GM19438 (cell line): ENCODE results near the gene AP3S2.

ENCODE experiments used
- ATAC-seq: cut with Tn5 transposase; IDR thresholded peaks from one replicate; pipeline ENCODE4 v1.9.1; 2021; ENCODE audit warnings: low read depth; ENCODE audit not compliant: unreplicated experiment

AP3S2 gene

DNA sequence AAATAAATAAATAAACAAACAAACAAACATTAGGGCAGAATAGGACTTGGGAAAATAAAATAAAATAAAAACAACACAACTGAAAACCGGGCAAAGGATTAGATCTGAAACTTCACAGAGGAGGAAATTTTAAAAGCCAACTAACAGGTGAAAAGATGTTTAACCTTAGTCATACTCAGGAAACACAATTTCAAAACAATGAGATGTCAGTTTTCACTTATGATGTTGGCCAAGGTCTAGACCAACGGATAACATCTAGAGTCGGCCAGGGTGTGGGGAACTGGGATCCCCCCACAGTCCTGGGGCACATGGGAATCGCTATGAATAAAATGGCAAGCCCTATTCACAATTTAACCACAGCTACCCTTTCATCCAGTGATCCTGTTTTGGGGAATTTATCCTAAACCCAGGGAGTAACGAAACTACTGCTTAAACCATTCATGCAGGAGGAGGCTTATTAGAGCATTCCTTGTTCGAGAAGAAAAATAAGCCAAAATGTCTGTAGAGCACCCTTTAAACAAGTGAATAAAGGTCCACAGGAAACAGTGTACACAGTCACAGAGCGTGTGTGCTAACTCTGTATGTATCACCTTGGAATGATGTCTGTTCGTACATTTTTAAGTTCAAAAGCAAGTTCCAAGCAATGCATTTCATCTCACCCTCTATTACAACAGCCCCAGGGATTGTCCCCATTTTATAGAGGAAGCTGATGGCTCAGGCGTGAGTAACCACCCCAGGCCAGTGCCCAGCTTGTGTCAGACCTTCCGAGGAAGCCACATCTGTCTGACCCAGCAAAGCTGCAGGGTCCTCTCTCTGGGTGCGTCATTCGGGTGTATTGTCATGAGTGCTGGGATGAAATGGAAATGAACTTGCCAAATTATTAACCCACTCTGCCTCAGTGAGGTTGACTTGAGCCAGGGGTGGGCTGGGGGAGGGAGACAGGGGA, 72.9 kb downstream of the AP3S2 start:
- ATAC-seq: no peak

DNA sequence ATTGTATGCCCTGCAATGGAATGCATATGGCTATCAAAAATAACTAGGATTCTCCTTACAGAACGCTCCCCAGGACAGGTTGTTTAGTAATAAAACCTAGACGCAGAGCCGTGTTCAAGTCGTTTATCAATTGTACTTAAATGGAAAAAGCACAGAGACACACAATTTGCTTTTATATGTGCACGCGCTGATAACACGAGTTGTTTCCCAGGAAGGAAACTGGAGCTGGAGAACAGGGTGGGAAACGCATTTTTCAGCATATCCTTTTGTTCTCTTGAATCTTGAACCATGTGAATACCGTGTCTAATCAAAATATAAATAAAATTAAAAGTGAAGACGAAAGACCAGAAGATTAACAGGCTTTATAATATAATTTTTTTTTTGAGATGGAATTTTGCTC, 75.5 kb downstream of the AP3S2 start:
- no peak for ATAC-seq

DNA sequence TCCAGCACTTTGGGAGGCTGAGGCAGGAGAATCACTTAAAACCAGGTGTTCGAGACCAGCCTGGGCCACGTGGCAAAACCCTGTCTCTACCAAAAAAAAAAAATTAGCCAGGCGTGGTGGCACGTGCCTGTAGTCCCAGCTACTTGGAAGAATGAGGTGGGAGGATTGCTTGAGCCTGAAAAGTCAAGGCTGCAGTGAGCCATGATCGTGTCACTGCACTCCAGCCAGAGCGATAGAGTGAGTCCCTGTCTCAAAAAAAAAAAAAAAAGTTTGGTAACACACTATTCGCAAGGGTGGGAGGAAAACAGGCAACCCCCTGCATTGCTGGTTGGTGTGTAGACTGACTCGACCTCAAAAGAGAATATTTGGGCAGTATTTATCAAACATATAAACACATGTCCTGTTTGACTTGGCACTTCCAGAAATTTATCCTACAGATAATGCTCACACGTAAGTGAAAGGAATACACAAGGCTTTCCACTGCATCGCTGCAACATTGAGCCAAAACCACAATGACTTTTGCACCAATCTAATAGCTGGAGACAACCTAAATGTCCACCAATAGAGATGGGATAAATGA, 76.0 kb downstream of the AP3S2 start:
- ATAC-seq: no peak

DNA sequence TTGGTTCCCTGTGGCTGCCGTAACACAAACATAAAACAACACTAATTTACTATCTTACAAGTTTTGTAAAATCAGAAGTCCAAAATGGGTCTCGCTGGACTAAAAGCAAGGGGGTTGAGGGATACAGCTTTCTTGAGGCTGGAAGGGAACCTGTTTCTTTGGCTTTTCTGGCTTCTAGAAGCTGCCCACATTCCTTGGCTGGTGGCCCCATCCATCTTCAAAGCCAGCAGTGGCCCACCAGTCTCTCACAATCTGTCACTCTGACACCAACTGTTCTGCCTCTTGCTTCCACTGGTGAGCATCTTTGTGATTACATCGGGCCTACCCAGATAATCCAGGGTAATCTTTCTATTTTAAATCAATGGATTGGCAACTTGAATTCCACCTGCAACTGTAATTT, 78.0 kb downstream of the AP3S2 start:
- ATAC-seq: no peak

DNA sequence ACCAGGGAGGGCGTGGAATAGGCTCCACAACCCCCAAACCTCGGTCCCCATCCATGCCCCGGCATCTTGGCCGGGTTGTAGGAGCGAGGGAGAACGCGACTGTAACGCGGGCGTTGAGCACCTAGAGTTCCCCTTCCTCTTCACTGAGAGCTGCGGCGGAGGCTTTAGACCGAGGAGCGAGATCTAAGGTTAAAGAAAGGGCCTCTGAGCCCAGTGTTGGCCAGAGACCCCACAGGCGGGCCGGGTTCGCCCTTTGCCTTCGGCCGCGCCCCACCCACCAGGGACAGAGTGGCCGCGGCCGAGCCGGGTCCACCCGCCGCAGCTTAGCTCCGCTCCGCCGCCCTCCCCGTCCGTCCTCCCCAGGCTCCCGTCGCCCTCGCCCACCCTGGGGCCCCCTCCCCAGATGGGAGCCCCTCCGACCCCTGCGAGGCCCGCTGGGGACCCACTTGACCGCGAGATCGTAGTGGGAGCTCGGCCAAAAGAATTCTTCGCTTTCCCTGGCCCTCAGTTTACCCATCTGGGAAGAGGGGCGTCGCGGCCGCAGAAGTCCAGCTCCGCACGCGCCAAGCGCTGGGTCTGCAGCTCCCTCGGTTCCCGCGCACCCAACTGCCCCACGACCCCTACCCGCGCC, 79.6 kb downstream of the AP3S2 start:
- no peak for ATAC-seq

DNA sequence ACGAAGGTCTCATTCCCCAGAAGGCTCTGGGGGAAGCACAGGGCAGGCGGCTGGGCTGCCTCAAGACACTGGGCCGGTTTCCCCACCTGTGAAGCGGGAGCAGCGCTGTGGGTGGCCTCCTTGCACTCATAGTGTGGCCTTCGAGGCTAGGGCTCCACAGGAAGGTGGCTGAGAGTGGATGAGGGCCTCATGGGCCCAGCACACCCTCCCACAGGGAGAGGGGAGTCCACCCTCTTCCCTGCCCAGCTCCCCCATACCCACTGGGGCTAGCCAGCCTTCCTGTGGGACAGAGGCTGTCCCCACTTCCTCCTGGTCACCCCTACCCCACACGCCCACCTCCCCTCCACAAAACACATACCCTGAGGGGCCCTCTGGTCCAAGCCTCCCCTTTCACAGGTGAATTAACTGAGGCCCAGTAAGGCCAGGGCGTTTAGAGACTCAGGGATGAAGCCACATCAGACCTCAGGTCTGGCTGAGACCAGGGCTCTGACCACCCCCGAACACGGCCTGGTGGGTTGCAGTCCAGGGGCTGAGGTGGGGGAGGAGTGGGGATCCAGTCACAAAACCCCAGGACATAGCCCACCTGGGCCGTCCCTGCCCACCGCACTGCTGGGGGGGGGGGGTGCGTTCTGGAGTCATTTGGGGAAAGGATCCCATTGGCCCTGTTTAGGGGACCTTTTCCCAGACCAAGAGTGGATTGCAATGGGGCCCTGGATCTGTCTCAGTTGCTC, 80.2 kb downstream of the AP3S2 start:
- ATAC-seq: no peak

DNA sequence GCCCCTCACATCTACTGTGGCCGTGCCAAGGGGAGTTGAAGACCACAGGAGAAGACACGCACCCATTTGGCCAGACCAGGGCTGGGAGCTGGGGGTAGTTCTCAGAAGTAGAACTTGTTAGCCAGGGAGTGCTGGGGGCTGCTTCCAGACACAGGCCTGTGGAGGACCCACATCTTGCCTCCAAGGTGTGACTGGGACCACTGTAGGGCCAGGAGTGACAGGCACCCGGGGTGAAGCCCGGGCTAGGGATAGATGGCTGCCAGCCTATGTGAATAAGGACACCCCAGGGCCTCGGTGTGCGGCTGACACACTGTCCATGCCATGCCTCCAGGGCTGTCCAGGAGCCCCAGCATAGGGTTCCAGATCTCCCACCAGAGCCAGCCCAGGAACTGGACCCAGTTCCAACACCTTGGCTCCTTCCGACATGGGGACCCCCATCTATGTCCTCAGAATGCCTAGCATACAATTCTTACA, 80.9 kb downstream of the AP3S2 start:
- no peak for ATAC-seq

DNA sequence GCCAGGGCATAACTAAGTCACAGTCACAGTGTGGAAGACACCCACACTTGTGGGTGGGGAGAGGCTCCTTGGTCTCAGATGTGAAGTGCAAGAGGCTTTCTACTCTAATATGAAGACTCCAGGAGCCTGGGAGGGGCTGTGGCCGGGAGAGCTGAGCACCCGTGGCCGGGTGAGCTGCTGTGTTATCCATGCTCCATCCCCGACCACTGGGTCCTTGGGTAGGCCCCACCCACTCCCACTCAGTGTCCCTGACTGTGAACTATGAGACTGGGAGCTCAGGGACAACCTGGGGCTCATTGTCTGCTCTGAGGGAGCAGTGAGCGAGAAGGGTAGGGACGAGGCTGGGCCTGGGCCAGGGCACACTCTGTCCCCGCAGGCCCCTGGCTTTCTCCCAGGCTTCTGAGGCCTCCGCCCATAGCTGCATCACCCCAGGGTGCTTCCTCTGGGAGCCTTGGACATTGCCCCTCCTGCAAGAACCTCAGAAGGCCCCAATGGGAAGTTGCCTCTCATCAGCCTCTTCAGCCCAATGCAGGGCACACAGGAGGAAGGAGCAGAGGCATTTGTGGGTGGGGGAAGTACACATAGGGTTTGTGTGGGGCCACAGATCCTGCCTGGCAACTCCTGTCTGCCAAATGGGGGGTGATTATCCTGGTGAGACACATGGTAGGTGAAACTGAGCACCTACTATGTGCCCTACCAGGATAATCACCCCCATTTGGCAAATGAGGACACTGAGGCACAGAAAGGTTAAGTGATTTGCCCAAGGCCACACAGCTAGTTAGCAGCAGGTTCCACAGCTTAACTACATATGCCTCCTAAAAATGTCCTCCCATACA, 81.6 kb downstream of the AP3S2 start:
- no peak for ATAC-seq

DNA sequence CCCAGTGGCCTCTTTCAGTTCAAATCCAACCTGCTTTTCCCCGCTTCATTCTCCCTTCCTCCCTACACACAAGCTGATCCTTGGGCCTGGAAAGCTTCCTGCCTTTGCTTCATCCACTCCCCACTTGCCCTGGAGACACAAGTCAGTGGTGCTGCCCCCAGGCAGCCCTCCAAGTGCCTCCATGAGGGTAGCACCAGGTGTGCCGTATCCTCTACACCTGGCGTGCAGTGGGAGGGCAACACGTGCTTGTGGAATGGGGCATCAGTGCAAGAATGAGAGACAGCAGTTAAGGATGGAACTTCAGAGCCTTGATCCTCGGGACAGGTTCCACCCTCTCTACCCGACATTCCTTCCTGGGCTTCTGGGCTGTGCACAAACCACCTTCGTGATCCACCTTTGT, 83.0 kb downstream of the AP3S2 start:
- ATAC-seq: no peak

DNA sequence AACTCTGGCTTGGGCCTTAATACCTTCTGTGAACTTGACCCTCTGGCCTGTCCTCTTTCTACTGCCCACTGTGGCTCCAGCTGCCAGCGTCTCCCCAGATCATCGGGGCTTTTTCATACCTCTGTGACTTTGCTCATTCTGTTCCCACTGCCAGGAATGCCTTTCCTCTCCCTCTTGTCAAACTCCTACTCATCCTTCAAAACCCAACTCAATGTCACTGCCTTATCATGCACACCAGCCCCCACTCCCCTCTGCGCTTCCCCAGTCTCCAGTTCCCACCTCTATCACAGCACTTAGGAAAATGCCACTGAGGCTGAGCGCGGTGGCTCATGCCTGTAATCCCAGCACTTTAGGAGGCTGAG, 84.0 kb downstream of the AP3S2 start:
- no peak for ATAC-seq

DNA sequence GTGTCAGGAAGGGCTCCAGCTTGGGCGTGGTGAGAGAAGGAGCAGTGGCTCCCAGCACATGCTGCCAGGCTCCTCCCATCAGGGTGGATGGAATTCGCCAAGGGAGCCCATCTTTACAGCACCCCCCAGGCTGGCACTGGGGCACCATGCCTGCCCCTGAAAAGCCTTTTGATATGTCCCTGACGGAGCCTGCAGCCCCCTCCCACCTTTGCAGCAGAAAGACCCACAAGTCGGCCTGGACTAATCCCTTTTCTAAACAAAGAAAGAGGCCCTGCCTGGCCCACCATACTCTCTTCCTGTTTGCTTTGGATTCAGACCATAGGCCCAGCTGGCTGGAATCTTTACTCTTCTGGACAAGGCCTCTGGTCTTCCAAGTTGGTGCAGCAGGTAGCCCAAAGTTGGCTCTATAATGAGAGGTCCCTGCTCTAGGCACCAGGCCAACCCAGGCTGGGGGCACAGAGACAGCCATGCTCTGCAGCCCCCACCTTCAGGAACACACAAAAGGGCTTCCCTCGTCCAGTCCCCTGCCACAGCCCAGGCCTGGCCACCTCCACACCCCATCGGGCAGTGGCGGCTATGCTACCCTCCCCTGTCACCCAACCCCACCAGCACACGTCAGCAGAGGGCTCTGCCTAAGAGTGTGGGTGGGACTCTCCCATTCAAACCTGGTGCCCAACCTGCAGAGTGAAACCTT, 84.6 kb downstream of the AP3S2 start:
- no peak for ATAC-seq

DNA sequence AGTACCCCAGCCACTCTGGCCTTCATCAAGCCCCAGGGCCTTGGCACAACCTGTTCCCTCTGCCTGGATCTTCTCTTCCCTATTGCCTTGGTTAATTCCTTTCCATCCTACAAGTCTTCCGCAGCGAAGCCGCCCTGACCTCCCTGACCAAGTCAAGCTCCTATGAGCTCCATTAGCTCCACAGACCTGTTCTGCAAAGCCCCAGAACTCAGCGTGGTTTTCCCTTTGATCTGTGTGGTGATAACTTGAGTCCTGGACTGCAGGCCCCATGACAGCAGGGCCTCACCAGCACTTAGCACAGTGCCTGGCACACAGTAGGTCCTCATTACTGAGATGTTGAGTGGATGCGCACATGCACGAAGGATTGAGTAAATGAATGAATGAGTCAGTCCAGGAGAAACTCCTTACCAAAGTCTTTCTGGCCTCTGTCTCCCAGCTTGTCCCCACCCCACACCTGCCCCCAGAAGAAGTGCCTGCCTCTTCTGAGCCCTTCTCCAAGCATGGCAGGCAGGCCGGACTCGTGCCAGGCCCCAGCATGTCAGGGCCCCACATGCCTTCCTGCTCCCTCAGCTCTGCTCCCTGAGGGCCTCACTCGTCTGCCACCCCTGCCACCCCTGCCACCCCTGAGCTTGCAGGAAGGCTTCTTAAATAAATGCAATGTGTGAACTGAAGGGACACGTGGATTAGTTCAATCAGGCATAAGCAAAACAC, 85.5 kb downstream of the AP3S2 start:
- no peak for ATAC-seq

DNA sequence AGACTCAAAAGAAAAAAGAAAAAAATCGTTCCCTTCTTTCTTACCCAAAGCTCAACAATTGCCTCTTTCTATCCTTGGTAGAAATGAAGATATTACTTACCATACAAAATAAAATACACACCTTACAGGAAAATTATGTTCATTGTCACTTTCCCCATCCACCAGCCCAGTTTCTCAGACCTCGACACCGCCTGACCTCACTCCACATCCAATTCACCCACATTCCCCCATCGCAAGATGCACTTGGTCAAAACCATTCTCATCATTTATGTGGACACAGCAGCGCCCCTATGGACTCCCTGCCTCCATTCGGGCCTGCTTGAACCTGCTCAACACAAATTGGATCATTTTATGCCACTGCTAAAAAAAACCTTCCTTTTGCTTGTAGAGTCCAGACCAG, 86.1 kb downstream of the AP3S2 start:
- ATAC-seq: no peak

DNA sequence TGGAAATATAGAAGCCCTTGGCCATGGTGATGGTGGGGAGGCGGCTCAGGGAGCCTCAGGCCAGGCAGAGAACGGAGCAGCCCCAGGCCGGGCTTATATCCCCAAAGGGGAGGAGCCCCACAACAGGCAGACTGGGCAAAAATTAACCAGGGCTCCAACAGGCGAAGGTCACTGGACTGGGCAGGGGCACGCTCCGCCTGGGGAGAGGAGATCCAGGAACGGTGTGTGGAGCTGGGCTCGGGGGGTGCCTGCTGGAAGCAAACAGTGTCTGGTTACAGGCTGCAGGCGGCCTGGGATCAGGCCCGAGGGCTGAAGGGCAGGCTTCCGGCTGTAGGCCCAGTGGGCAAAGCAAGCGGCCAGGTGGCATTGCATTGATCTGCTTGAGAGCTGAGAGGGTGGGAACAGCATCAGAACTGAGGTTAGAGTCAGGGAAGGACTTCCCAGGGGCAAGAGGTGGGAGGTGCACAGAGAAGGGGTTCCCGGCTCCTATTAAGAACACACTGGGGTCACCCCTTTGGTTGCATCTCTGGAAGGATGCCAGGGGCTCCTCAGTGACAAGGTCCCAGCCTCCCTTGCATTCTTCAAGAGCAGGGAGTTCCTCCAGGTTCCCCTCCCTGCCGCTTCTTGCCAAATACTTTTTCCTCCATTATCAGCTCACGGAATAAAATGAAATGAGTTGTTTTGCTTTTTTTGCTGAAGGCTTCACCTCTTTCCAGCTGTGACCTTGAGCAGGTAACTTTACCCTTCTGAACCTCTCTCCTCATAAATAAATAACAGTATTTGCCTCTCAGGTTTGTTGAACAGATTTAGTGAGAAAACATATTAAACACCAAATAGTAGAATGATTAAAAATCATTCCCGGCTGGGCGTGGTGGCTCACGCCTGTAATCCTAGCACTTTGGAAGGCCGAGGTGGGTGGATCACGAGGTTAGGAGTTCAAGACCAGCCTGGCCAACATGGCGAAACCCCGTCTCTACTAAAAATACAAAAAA, 86.9 kb downstream of the AP3S2 start:
- ATAC-seq: no peak

DNA sequence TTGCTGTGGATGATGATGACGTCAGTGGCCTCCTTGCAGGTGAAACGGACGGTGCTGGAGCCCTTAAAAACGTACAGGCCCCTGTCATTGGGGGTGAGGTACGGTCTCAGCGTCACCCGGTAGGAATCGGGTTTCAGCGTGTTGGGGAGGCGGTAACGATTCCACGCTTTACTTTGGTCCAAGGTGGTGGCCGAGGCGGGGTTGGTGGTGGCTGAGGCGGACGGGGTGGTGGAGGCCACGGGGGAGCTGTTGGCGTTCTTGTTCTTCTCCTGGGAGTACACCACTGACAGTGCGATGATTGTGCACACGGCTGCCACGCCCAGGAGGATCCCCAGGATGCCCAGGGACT, 87.6 kb downstream of the AP3S2 start:
- no peak for ATAC-seq

DNA sequence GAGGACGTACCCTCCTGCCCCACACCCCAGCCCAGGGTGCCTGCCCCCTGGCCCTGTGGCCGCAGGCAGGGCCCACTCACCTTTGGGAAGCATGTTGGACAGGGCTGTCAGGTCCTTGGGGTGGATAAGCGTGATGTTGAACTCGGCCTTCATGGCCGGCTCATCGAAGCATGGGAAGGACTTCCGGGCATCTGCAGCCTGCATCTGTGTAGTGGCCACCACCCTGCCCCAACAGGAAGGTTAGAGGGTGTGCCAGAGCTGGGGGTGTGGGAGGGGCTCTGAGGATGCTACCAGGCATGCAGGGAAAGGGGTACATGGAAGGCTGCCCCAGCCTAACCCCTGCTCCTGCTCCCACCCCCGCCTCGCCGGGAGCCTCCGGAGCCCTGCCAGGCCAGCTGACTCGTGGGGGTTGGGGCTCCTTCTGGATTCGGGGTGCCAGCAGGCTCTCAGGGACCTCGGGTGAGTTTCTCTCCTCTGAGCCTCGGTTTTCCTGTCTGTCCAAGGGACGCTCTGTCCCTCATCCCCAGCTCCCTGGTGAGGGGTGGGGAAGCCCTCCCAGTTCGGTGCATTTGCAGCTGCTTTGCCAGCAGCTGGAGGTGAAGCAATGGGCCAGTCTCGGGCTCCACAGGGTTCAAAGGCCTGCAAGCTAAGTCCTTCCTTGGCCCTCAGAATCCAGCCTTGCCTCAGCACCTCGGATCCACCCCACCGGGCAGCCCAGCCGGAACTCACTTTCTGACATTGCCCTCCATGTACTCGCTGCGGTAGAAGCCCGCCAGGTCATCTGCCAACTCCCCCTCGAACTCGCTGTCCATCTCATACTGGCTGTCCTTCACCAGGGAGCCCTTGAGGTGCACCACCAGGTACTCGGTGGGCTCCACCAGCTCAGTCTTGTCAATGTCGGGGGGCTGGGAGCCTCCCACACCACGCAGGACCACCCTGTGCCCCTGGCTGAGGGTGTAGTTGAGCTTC, 88.3 kb downstream of the AP3S2 start:
- no peak for ATAC-seq
